SK-N-SH treated with all-trans-retinoic acid at 6 μM for 48 hours (cell line): ENCODE data around the gene KCNG1.

Experiments
- ATAC-seq: fragments of 200-7000 bp; cut with Tn5 transposase; 3 replicates; pipeline ENCODE4 v1.9.1; 2020; ENCODE audit warnings: mild to moderate bottlenecking, moderate library complexity
- ARNTL ChIP-seq: fragments of 450-650 bp; formaldehyde crosslinking; IDR thresholded peaks from 2 replicates; pipeline ENCODE4 v1.5.0; 2020; ENCODE audit warnings: low read depth, mild to moderate bottlenecking, moderate library complexity, borderline replicate concordance
- CREB5 ChIP-seq: fragments of 250-450 bp; sonication (Bioruptor Pico); IDR thresholded peaks from 2 replicates; pipeline ENCODE4 v1.5.1; 2020; ENCODE audit warnings: low read depth, mild to moderate bottlenecking, moderate library complexity
- CSDC2 ChIP-seq: fragments of 250-450 bp; sonication (Bioruptor Pico); IDR thresholded peaks from 2 replicates; pipeline ENCODE4 v1.5.0; 2020; ENCODE audit warnings: mild to moderate bottlenecking, moderate library complexity
- CSRNP3 ChIP-seq: fragments of 250-450 bp; sonication (Bioruptor Pico); IDR thresholded peaks from 2 replicates; pipeline ENCODE4 v1.5.1; 2021; ENCODE audit warnings: mild to moderate bottlenecking, moderate library complexity
- ESRRG ChIP-seq: fragments of 250-450 bp; sonication (Bioruptor Pico); IDR thresholded peaks from 2 replicates; pipeline ENCODE4 v1.6.1; 2021; ENCODE audit warnings: mild to moderate bottlenecking
- GLIS3 ChIP-seq: fragments of 250-450 bp; sonication (Bioruptor Pico); IDR thresholded peaks from 2 replicates; pipeline ENCODE4 v1.5.0; 2020; ENCODE audit warnings: mild to moderate bottlenecking, moderate library complexity
- OSR1 ChIP-seq: fragments of 250-450 bp; sonication (Bioruptor Pico); IDR thresholded peaks from 2 replicates; pipeline ENCODE4 v1.8.0; 2022; ENCODE audit warnings: moderate library complexity, mild to moderate bottlenecking, inconsistent platforms
- PATZ1 ChIP-seq: fragments of 250-450 bp; sonication (Bioruptor Pico); IDR thresholded peaks from 2 replicates; pipeline ENCODE4 v1.8.0; 2020; ENCODE audit warnings: mild to moderate bottlenecking, moderate library complexity, borderline replicate concordance
- POU6F1 ChIP-seq: fragments of 250-450 bp; sonication (Bioruptor Pico); IDR thresholded peaks from 2 replicates; pipeline ENCODE4 v1.8.0; 2021; ENCODE audit warnings: low read depth, mild to moderate bottlenecking, moderate library complexity, borderline replicate concordance
- RARB ChIP-seq: fragments of 250-450 bp; sonication (Bioruptor Pico); IDR thresholded peaks from 2 replicates; pipeline ENCODE4 v1.8.0; 2021; ENCODE audit warnings: mild to moderate bottlenecking, moderate library complexity
- TCF4 ChIP-seq: fragments of 250-450 bp; sonication (Bioruptor Pico); IDR thresholded peaks from 2 replicates; pipeline ENCODE4 v1.8.0; 2021; ENCODE audit warnings: mild to moderate bottlenecking, moderate library complexity, borderline replicate concordance
- TOX ChIP-seq: fragments of 250-450 bp; sonication (Bioruptor Pico); IDR thresholded peaks from 2 replicates; pipeline ENCODE4 v1.8.0; 2021; ENCODE audit warnings: mild to moderate bottlenecking, moderate library complexity, borderline replicate concordance
- ZC3H10 ChIP-seq: fragments of 250-450 bp; sonication (Bioruptor Pico); IDR thresholded peaks from 2 replicates; pipeline ENCODE4 v1.5.1; 2021; ENCODE audit warnings: mild to moderate bottlenecking, moderate library complexity
- ZFP3 ChIP-seq: fragments of 250-450 bp; sonication (Bioruptor Pico); IDR thresholded peaks from 2 replicates; pipeline ENCODE4 v1.5.0; 2020; ENCODE audit warnings: mild to moderate bottlenecking, moderate library complexity
- ZFP30 ChIP-seq: fragments of 450-650 bp; formaldehyde crosslinking; IDR thresholded peaks from 2 replicates; pipeline ENCODE4 v1.5.0; 2022; ENCODE audit warnings: mild to moderate bottlenecking, moderate library complexity
- ZNF565 ChIP-seq: fragments of 450-650 bp; formaldehyde crosslinking; conservative IDR thresholded peaks from 2 replicates; pipeline ENCODE4 v1.5.0; 2020; ENCODE audit warnings: low read depth, mild to moderate bottlenecking, moderate library complexity
- ZNF70 ChIP-seq: fragments of 450-650 bp; formaldehyde crosslinking; IDR thresholded peaks from 2 replicates; pipeline ENCODE4 v1.5.0; 2020; ENCODE audit warnings: mild to moderate bottlenecking, moderate library complexity
- ZNF8 ChIP-seq: fragments of 450-650 bp; formaldehyde crosslinking; IDR thresholded peaks from 2 replicates; pipeline ENCODE4 v1.5.0; 2020; ENCODE audit warnings: mild to moderate bottlenecking, moderate library complexity

KCNG1 gene

GRCh38 chr20:50991076-50991475, 31.8 kb downstream of the KCNG1 start:
- no peak for ATAC-seq
- TF ChIP-seq ZFP3, result no peak
- no peak for TF ChIP-seq CSRNP3 (CRISPR knock-in tag)
- no peak for TF ChIP-seq CSDC2 (CRISPR knock-in tag)
- TF ChIP-seq RARB, result no peak
- no peak for TF ChIP-seq ARNTL (CRISPR knock-in tag)
- no peak for TF ChIP-seq POU6F1 (CRISPR knock-in tag)
- no peak for TF ChIP-seq TOX (CRISPR knock-in tag)

- no peak for TF ChIP-seq CREB5 (CRISPR knock-in tag)
- no peak for TF ChIP-seq ZNF8 (CRISPR knock-in tag)
- TF ChIP-seq GLIS3 (CRISPR knock-in tag), result no peak
- no peak for TF ChIP-seq ARNTL (CRISPR knock-in tag)
- TF ChIP-seq ZC3H10 (CRISPR knock-in tag), result no peak
- no peak for TF ChIP-seq ZNF70 (CRISPR knock-in tag)
- TF ChIP-seq ZFP3, result no peak
- TF ChIP-seq ESRRG (CRISPR knock-in tag), result no peak
- TF ChIP-seq OSR1, result no peak
- no peak for TF ChIP-seq PATZ1
- TF ChIP-seq ZFP30 (CRISPR knock-in tag), result no peak
- TF ChIP-seq CSRNP3 (CRISPR knock-in tag), result no peak
- no peak for TF ChIP-seq TCF4 (CRISPR knock-in tag)
- ATAC-seq, result peak; percentile 98
Observed at GRCh38 chr20:50987493-50988210, 35.3 kb downstream of the KCNG1 start.

GRCh38 chr20:50983321-50983720, 39.6 kb downstream of the KCNG1 start:
- no peak for ATAC-seq
- TF ChIP-seq ESRRG (CRISPR knock-in tag), result no peak
- TF ChIP-seq CSRNP3 (CRISPR knock-in tag), result no peak
- TF ChIP-seq ZNF565 (CRISPR knock-in tag), result no peak
- no peak for TF ChIP-seq ZC3H10 (CRISPR knock-in tag)
- TF ChIP-seq POU6F1 (CRISPR knock-in tag), result no peak
- TF ChIP-seq TCF4 (CRISPR knock-in tag), result no peak
